GM21576 (cell line): ENCODE measurements around the gene GPR148.

Source experiments
- ATAC-seq: cut with Tn5 transposase; IDR thresholded peaks from one replicate; pipeline ENCODE4 v1.9.1; 2021; ENCODE audit warnings: mild to moderate bottlenecking, moderate library complexity; ENCODE audit not compliant: unreplicated experiment

Gene GPR148

DNA sequence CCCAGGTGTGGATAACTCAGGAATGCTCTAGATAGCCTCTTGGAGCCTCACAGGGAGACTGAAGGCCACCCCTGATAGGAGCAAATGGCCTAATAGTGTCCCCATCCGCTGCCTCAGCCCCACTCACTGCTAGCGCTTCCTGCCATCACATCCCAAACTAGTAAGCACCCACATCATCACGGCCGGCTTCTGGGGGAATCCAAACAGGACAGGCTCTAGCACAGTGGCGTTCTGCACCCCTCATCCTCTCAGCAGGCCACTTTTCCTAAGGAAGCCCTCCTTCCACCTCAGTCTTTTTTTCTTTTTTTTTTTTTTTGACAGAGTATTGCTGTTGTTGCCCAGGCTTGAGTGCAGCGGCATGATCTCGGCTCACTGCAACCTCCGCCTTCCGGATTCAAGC, 20.2 kb downstream of the GPR148 start:
- no peak for ATAC-seq

DNA sequence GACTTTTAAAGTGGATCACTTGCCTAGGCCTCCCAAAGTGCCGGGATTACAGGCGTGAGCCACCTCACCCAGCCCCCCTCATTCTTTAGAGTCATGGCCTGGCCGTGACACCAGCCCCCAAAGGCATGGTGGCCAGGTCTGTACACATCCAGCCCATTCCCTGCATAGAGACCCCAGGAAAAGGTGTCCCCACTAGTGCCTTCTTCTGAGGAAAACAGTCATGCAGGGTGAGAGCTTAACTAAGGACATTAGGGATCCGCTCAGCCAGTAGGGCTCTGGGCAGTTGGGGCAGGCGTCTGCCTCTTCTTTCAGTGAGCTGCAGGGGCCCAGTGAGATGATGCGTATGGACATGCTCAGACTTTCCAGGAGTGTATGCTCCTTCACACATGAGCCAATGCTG, 20.8 kb downstream of the GPR148 start:
- no peak for ATAC-seq

GRCh38 chr2:130754811-130755210, 25.9 kb downstream of the GPR148 start:
- ATAC-seq, result no peak

- ATAC-seq, result no peak
These were observed 26.6 kb downstream of the GPR148 start, which contains the start of gene AMER3 for GRCh38 chr2:130755256-130756052. Gene AMER3, plus strand, starts transcription at chr2:130755540. Its CDS starts 6,533 bp downstream, at chr2:130762073.

DNA sequence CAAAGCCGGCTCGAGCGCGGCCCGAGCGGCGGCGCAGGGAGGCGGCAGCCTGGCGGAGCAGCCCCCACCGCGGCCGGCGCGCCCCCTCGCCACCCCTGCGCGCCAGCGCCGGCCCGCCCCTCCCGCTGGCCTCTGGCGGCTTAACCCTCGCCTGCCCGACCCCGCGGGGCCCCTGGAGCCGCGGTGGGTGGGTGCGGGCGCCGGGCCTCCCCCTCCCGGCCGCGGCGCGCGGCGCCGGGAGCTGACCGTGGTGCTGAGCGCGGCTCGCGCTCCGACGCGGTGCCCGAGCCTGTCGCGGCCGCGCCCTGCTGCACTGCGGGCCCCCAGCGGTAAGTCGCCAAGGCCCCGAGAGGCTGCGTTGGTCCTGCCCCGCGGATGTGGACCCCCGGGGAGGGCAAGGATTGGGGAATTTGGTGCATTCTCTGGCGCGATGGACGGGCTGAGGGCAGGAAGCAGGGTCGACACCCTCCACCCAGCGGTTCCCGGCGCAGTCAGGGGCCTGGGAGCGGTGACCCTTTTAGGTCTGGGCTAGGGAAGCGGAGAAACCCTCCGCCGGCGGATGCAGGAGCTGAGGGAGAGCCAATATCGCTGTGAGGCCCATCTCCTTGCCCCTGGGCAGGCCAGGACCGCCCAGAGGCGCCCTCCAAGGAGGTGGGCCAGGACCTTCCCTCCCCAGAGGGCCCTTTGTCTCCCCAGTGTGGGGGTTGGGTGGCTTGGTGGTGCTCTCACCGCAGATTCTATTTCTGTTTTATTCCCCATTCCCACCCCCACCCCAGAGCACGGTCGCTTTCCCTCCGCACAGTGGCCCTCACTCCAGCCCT, 27.4 kb downstream of the GPR148 start:
- ATAC-seq, result no peak

DNA sequence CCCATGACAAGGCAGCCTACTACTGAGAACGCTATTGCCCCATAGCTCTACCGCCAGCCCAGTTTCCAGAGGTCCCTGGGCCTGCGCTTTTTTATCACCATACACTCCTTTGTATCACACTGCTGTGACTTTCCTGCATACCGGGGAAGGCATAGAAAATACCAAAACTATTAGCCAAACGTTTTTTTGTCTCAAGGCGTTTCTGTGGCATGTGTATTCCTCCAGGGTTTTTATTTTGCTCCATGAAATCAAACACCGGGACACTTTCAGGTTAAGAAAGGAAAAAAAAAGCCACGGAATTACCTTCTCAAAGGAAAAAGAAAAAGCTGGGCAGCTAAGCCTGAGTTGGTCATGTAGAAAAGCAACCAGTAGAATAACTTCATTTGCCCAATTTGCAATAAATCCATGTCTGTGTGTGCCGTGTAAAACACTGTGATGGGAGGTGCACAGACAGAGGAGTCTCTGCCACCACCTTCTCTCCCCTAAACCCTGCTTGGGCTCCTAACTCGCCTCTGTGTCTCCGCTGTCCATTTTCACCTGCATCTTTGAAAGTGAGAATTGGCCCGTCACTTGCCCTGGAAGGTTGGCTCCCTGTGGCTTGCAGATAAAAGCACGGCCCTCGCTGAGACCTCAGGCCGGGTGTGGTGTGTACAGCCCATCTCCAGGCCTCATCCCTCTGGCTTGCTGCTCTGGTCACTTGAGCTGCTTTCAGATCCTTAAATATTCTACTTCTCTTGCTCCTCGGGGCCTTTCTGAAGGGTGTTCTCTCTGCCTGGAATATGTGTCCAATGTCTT, 28.2 kb downstream of the GPR148 start:
- ATAC-seq, result no peak

DNA sequence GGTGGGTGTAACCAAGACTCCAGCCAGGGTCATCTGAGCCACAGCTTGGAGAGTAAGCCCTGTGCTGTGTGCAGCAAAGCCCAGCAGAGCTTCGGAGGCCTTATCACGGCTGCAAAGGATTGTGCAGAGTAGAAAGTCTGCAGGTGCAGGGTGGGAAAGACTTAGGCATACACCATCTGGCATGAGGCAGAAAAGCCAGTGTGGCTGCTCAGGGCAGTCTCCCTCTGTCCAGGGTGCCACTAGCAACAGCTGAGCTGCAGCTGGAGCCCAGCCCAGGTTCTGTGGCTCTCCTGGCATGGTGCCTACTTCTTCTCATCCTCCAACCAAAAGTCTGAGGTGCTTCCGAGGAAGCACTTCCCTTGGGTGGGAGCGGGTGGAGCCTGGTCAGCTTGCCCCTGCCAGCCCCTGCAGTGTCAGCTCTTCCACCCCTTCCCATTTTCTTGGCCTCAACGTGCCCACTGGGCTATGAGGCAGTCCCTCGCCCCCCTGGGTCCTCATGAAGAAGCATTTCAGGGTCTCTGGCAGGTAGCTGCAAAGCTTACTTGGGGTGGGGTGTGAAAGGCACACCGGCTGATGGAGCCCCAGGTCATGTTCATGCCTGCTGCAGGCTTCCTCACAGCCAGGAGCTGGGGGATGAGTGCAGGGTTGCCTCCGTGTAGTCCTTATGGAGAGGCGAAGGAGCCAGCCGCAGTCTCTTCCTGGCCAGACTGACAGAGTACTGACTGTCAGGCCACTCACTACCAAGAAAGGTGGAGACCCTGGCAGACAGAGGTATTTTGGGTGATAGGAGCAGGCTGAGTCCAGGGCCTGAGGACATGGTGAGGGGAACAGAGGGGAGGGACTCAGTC, 31.3 kb downstream of the GPR148 start:
- no peak for ATAC-seq

GRCh38 chr2:130760754-130761751, 32.2 kb downstream of the GPR148 start:
- ATAC-seq, result no peak

DNA sequence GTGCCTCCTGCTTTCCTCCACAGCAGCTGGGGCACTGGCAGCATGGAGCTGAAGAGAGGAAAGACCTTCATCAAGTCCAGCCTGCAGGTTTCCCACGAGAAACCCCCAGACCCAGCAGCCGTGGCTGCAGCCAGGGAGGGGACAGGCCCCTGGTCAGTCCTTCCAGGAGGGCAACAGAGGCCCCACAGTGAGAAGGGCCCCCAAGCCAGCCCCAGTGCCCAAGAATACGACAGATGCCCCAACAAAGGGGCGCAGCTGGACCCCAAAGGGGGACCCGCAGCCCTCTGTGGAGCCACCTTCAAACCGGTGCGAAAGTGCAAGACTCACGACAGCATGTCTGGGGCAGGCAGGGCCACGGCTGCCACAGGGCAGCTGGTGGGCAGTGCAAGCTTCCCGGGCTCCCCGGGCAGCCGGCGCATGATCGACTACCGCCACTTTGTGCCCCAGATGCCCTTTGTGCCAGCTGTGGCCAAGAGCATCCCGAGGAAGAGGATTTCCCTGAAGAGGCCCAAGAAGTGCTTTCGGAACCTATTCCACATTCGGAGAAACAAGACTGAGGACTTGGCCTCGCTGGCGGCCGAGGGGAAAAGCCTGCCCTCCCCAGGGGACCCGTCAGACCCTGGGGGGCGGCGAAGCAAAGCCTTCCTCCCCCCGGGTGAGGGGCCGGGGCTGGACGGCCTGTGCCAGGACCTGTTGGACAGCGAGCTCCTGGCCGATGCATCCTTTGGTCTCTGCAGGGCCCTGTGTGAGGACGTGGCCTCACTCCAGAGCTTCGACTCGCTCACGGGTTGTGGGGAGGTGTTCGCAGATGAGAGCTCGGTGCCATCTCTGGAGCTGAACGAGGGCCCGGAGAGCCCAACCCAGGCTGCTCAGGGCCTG, 33.4 kb downstream of the GPR148 start:
- no peak for ATAC-seq

- no peak for ATAC-seq
These were observed 34.1 kb downstream of the GPR148 start for GRCh38 chr2:130762910-130763385.

GRCh38 chr2:130763405-130763804, 34.5 kb downstream of the GPR148 start:
- ATAC-seq, result no peak

DNA sequence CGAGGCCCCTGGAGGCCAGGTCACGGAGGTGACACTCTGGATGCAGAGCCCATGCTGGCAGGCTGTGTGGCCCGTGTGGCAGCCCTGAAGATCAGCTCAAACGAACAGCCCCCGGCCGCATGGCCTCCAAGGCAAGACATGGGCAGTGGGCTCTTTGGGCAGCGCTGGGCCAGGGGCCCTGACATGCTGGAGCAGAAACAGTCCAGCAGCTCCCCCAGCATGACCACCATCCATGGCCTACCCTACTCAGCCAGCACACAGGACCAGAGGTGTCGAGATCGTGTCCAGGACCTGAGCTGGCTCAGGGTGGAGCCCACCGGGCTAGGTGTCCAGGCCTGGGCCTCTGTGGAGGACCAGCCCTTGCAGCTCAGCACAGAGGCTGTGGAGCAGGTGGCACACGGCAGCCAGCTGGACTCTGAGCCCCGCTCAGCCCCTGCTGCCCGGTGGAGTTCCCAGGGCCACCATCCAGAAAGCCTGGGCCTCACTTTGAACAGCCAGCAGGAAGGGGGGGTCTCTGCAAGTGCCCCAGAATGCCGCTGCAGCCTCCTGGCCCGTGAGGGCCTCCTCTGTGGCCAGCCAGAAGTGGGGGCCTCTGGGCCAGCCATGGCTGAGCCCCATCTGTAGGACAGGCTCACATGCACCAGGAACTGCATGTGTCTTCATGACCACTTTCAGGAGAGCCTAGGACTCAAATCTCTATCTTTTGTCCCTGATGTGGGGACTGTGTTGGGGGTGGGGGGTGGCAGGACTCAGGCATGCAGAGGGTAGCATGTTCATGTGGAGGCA, 35.4 kb downstream of the GPR148 start:
- no peak for ATAC-seq

GRCh38 chr2:130764821-130765115, 35.9 kb downstream of the GPR148 start:
- ATAC-seq, result no peak

GRCh38 chr2:130765464-130765863, 36.6 kb downstream of the GPR148 start:
- no peak for ATAC-seq

DNA sequence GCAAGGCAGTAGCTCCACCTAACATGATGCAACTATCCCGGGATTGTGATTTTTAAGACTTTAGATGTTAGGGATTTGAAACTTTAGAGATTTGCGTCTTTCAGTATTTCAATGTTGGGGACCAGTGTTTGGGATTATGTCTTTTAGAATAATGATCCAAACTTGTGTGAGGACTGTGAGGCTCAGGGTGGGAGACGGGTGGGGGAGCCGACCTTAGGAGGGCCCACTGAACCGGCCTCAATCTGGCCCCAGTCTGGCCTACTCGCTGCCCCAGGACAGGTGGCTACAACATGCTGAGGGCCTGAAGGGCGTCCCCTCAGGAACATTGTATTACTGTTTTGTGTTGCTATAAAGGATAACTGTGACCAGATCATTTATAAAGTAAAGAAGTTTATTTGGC, 37.2 kb downstream of the GPR148 start:
- ATAC-seq, result no peak

GRCh38 chr2:130766711-130767407, 38.0 kb downstream of the GPR148 start:
- no peak for ATAC-seq

DNA sequence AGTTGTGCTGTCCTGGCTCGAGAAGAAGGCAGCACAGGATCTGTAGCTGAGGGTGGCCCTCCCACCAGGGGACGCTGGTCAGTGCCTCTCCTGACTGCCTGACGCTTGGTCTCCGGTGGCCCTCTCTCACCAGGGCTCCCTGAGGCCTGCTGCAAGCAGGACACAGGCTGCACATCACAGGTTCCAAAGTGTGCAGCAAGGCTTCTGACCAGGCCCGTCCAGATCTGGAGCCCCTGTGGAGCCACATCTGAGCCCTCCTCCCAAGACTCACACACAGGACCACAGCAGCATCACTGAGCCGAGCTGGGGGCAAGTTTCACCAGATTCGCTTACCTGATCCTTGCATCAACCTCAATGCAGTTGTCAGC, 38.5 kb downstream of the GPR148 start:
- ATAC-seq, result no peak
